NCI-H345 treated with DMSO at 0.1 percent for 48 hours (cell line): ENCODE measurements around the gene PXYLP1.
A peak's percentile ranks its signal among the peaks of the same experiment; 100 is the strongest.

Source experiments
- DNase-seq: peaks from one replicate; lab custom pipeline; 2025; ENCODE audit not compliant: unreplicated experiment; lab: John Stamatoyannopoulos, UW

Gene PXYLP1

DNA sequence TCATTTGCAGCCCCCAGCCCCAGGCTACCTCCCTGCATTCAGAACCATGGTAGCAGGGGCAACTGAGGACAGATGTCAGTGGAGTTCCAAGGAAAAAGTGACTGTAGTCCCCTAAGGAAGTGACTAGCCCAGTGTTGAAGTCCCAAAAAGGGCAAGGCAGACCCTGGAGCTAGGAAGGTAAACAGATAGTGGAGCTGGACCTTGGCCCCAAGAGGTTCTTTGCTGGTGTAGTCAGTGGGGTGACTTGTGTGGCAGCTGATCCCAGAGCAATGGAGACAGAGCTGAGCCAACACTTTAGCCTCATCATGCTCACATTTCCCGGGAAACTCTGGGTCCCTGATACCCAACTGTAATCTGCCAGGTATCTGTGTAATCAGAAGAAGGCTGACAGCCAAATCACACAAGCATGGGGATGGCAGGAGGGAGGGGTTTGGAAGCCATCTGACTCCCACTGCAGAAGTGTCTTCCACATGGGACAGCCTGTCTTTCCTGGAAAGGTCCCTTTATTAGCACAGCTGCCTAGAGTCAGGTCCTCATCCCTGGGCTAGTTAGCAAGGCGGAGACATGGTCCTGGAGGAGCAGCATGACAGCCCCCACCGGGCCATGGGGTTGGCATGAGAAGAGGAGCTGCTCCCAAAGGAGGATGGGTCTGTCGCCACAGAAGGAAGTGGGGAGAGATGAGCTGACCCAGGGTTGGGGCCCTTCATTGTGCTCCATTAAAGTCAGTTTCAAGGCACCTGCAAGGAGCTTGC lies 39.8 kb downstream of the PXYLP1 start:
- no peak for DNase-seq

DNA sequence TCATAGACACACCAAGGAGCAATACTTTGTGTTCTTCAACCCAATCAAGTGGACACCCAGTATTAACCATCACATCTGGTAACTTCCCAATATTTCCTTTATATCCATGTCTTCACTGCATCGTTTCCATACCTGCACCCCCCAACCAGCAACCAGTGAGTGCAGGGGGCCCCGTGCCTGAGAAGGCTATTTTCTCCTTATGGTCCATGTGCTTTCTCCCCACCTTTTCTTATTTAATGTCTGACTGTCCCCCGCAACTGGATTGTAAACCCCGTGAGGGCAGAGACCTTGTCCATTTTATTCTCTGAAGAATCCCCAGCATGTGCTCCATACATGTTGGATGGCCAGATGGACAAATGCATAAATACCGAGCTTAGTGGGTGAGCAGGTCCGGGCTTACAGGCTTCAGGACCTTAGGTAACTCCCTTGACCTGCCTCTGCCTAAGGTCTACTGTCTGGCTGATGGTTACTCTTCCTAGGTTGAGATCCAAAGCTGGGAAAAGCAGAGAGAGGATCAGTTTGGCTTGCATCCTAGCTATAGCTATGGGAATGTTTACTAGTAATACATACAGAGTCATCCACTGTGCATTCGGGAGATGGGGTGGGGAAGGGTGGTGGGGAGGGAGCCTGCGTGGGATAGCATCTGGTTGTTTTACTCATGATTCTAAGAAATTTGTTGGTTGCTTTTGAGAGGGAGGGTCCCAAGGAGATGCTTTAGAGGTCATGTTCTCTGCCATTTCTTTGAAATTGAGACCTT lies 41.5 kb downstream of the PXYLP1 start:
- DNase-seq, result no peak

DNA sequence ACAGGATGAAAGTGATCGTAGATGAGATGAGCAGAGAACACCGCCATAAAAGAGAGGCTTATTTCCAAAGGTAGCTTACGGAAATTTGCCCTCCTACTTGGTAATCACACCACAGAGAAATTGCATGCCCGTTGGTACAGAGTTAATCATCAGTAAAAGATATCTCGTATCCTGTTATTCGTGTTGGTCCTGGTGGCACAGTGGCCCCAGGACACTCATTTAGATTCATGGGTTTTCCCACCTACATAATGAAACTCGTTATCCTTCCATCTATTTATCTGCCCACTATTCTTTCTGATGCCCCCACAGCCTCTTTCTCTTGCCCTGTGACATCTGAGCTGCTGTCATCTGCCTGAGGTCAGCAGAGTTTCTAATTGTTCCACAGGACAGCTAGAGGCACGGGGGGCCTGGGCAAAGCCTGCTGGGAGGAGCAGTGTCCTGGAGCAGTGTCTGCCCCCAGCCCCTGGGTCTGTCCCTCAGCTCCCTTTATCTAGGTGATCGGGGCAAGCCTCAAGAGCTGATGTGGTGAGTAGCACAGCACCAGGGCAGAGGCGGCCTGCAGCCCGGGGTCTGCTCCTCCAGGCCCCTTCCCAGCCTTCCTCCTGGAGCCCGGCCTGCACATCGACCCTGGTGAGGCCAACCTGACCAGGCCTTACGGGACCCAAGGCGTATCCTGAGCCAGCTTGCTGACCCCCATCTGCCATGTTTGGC lies 42.2 kb downstream of the PXYLP1 start:
- DNase-seq, result no peak

- DNase-seq, result no peak
Measured at GRCh38 chr3:141274411-141275031, 42.9 kb downstream of the PXYLP1 start.

DNA sequence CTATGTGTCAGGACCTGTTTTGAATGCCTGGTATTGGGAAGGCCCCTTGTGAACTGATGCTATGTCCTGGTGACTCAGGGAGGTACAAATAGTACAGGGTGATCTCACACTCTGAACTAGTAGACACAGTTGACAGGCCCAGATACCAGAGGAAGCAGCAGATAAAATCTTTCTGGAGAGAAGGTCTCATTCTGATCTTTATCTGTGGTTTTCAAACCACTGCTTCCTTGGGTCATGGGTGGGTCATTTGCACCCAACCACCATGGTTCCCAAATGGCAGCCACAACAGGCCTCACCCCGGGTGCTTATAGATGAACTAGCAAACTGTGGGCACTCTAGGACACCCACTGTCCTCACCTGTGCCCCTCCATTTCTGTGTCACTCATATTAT lies 43.4 kb downstream of the PXYLP1 start:
- no peak for DNase-seq

DNA sequence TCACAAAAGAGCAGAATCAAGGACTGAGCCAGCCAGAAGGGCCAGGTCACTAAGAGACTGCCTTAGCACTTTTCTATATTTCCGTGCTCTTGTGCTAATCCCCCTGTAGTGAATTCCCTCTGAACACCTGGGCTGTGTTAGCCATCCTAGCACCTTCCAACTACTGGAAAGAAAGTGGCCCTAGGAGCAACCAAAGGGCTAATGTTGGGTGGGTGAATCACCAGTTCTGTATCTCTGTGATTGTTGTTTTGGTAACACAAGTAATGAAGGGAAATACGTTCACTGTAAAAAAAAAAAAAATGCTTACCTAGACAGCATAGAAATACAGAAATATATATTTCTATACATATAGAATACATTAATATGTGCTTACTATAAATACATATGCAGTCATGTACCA lies 43.9 kb downstream of the PXYLP1 start:
- no peak for DNase-seq

DNA sequence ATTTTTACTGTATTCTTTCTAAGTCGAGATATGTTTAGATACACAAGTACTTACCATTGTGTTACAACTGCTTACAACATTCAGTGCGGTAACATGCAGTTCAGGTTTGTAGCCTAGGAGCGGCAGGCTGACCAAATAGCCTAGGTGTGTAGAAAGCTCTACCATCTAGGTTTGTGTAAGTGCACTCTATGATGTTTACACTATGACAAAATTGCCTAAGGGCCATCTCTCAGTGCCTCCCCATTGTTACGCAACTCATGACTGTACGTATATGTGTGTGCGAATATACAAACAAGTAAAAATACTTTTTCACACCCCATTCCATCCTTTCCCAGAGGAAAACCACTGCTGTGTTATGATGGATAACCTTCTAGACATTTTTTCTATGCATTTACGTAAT lies 44.3 kb downstream of the PXYLP1 start:
- no peak for DNase-seq

- DNase-seq, result no peak
Measured at GRCh38 chr3:141276398-141276797, 44.8 kb downstream of the PXYLP1 start.

GRCh38 chr3:141277451-141277850 lies 45.8 kb downstream of the PXYLP1 start:
- DNase-seq, result no peak

- DNase-seq, result no peak
Measured at GRCh38 chr3:141278196-141279076, 46.8 kb downstream of the PXYLP1 start.

DNA sequence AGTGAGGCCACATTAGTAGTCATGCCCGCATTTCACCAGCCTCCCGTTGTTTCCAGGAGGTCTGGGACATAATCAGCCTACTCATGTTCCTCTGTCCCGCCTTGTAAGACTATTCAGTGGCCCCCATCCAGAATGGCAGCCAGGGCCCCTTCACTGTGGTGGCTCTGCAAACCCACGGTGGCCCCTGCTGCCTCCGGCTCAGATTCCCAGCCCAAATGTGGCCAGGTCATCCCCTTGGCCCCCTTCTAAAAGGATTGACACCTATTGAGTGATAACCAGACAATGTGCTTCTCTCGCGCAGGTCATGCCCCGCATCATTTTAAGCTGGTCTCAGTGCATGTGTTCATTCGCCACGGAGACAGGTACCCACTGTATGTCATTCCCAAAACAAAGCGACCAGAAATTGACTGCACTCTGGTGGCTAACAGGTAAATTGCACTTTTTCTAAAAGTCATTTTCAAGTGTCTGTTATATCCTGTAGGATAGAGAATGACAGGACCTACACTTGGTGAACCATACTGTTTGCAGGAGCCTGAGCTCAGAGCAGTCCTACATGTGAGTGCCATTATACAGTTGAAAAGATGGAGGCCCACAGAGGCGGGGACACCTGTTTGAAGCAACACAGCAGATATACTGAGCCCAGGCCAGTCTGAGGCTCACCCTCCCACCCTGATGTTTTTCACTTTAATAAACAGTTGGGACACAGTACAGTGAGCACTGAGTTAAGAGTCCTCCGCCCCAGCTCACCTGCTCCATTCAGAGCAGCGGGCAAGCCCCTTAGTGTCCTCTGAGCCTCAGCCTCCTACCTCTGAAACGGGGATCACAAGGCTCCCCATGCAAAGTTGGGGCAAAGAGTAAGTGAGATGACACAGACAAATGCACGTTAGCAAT lies 47.7 kb downstream of the PXYLP1 start:
- peak; percentile 19 for DNase-seq

DNA sequence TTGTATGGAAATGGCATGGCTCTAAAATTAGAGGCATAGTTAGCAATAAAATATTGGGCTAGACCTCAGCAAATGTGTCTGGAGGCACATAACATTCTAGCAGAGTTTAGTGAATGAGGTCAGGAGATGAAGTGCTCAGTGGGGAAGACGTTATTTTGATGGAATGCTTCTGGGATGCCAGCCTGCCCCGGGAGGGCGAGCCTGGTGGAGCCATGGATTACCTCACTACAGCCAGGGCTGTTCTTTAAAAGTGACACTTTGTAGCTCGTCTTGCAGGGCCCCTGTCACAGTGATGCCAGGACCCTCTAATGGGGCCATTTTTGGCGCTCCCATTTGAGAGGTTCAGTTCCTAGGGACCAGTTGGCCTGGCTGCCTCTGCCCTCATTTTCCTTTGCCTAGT lies 48.5 kb downstream of the PXYLP1 start:
- no peak for DNase-seq

DNA sequence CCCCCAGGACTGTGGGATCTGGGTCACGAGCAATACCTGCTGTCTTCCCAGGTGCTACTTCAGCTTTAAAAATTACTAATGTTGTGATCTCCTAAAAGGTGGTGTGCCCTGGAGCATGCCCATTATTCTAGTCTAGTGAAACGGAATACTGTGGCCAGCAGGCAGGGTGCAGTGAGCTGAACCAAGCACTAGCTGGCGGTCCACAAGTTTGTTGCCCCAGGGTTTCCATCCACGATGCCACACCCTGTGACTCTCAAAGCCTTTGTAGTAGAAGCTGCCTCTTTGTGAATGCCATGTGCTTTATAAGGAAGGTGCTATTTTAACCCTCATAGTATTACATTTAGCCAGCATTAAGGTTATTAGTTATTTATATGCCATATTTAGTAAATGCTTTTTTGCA lies 49.1 kb downstream of the PXYLP1 start:
- DNase-seq, result no peak

GRCh38 chr3:141285570-141285969 lies 53.9 kb downstream of the PXYLP1 start:
- no peak for DNase-seq

GRCh38 chr3:141286856-141287255 lies 55.2 kb downstream of the PXYLP1 start:
- no peak for DNase-seq

DNA sequence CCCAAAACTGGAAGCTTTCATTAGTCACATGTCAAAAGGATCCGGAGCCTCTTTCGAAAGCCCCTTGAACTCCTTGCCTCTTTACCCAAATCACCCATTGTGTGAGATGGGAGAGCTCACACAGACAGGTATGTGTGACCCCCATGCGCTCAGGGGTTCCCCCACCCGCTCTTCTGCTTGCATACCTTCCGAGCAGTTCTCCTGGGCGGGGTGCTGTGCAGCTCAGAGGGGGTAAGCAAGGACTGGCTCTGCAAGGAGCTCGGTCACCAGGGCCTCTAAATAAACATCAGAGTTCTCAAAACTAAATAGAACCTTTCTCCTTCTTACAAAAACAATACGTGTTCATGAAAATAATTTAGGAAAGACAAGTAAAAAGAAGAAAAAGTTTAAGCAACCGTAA lies 55.7 kb downstream of the PXYLP1 start:
- DNase-seq, result no peak

DNA sequence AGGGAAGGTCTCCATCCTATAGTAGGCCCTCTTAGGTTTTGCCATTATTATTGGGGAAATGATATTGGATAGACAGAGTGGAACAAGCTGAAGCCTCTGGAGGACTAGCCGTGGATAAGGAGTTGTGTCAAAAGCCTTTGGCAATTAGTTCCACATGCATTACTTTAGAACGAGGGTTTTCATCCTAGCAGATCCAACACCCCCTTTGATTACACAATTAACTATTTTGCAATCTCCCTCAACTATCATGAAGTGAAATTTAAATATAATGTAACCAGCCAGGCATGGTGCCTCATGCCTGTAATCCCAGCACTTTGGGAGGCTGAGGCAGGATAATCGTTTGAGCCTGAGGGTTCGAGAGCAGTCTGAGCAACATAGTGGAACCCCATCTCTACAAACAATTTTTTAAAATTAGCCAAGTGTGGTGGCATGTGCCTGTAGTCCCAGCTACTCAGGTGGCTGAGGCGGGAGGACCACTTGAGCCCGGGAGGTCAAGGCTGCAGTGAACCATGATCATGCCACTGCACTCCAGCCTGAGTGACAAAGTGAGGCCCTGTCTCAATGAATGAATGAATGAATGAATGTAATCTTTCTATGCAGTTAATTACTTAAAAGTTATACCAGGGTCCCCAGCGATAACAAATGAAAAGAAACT lies 56.8 kb downstream of the PXYLP1 start:
- DNase-seq, result no peak

GRCh38 chr3:141289228-141289772 lies 57.7 kb downstream of the PXYLP1 start:
- DNase-seq, result no peak
